ENCODE measurements around the gene PTCD1.

- no peak for TF ChIP-seq POLR2AphosphoS5 (IDR thresholded peaks at IDR 0.05; ENCODE audit: insufficient read depth in 1 of 2, low read depth in 1 of 2)
- no peak for TF ChIP-seq POLR2A (IDR thresholded peaks at IDR 0.05)
- no peak for TF ChIP-seq CTCF (IDR thresholded peaks at IDR 0.05)
These were observed 13.9 kb upstream of the PTCD1 start for GRCh38 chr7:99452541-99452940.

Measured in vagina (tissue), 2 donors.